HCT116 (cell line): Measurements from ENCODE around the gene PAX7.

ENCODE experiments used
- CEBPB ChIP-seq: IDR thresholded peaks from 2 replicates; pipeline ENCODE4 v1.6.1; 2012; ENCODE audit warnings: low read depth
- CTCF ChIP-seq, 3 experiments: fragments of 200-600 bp in 1 of 3; sonication (generic) in 1 of 3; IDR thresholded peaks in 2 of 3; conservative IDR thresholded peaks in 1 of 3; 2 replicates each; pipeline ENCODE4 v1.5.1; 2012 to 2017; ENCODE audit warnings: low read depth in 2 of 3, low read length in 2 of 3, antibody characterized with exemption in 1 of 3, borderline replicate concordance in 1 of 3, control low read depth in 1 of 3, mild to moderate bottlenecking in 1 of 3, mixed read lengths in 1 of 3, mixed run types in 1 of 3, moderate library complexity in 1 of 3; ENCODE audit not compliant: insufficient read depth in 1 of 3
- POLR2A ChIP-seq: IDR thresholded peaks from 2 replicates; pipeline ENCODE4 v1.7.0; 2011; ENCODE audit warnings: borderline replicate concordance; ENCODE audit not compliant: insufficient read depth, insufficient read length; ENCODE audit errors: extremely low read depth
- RAD21 ChIP-seq: IDR thresholded peaks from 2 replicates; pipeline ENCODE4 v1.6.1; 2012; ENCODE audit warnings: low read depth, mild to moderate bottlenecking

GRCh38 chr1:18614069-18614735, 16.4 kb upstream of the PAX7 start:
- TF ChIP-seq RAD21 (no peak), CEBPB (no peak), CTCF (IDR thresholded peaks at IDR 0.05 in 2 of 3, conservative IDR thresholded peaks at IDR 0.05 in 1 of 3; ENCODE audit: borderline replicate concordance in 1 of 3, insufficient read depth in 1 of 3, low read depth in 2 of 3, low read length in 2 of 3) (no peak), POLR2A (no peak)
